AG04449 (cell line): Measurements from ENCODE around the gene PTCSC3.

Experiments used
- CTCF ChIA-PET: fragments of 350-600 bp; formaldehyde crosslinking; extraction: SDS; loops from one replicate; lab custom pipeline; 2021; ENCODE audit warnings: antibody characterized with exemption; lab: Yijun Ruan, JAX
- POLR2A ChIA-PET: fragments of 400-600, 350-600 bp; formaldehyde crosslinking; extraction: SDS; loops from one replicate; lab custom pipeline; 2020; ENCODE audit warnings: antibody characterized with exemption, inconsistent platforms; lab: Yijun Ruan, JAX
- DNase-seq: peaks from one replicate; pipeline ENCODE4 v3.0.0-alpha.2; 2010; ENCODE audit warnings: low read depth, low spot score
- H3K4me3 ChIP-seq: 2 replicates; pipeline ENCODE4 v1.5.1; 2011; ENCODE audit warnings: low read depth, mild to moderate bottlenecking, control low read depth, low read length
- TF ChIP-seq, protein P1 (sequence below): IDR thresholded peaks from one replicate; pipeline ENCODE4 v1.5.1; 2011; ENCODE audit warnings: mild to moderate bottlenecking, moderate library complexity, low read length, control low read depth, inconsistent platforms; ENCODE audit not compliant: insufficient read depth; ENCODE audit errors: missing control alignments

The PTCSC3 gene

DNA sequence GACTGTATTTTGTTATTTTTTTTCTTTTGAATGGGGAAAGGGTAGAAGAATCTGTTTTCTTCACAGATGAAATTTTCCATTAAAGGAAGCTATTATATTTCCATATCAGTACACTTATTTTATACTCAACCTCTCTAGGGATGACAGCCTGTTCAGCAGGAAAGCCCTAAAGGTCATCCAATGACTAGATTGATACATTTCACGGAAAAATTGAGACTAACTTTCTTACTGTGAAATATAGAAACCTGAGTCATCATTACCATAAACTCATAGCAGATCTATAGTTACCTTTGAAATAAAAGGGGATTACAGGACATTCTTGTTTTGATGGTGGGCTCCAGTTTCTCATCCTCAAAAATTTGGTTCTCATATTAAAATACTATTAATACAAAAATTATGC lies 36.1 kb upstream of the PTCSC3 start:
- TF ChIP-seq, protein P1, sequence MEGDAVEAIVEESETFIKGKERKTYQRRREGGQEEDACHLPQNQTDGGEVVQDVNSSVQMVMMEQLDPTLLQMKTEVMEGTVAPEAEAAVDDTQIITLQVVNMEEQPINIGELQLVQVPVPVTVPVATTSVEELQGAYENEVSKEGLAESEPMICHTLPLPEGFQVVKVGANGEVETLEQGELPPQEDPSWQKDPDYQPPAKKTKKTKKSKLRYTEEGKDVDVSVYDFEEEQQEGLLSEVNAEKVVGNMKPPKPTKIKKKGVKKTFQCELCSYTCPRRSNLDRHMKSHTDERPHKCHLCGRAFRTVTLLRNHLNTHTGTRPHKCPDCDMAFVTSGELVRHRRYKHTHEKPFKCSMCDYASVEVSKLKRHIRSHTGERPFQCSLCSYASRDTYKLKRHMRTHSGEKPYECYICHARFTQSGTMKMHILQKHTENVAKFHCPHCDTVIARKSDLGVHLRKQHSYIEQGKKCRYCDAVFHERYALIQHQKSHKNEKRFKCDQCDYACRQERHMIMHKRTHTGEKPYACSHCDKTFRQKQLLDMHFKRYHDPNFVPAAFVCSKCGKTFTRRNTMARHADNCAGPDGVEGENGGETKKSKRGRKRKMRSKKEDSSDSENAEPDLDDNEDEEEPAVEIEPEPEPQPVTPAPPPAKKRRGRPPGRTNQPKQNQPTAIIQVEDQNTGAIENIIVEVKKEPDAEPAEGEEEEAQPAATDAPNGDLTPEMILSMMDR, result no peak
- DNase-seq, result no peak
- ChIA-PET POLR2A (no interaction called here), CTCF (interaction anchor here (1.9 kb wide), 1 partner anchor 161 kb away, joined by 4 read pairs; no protein-coding TSS in a partner anchor)
- no peak overlapping the region for H3K4me3 ChIP-seq

GRCh38 chr14:36208690-36209278 lies 32.3 kb upstream of the PTCSC3 start:
- POLR2A ChIA-PET, result no interaction called here
- DNase-seq, result no peak
- H3K4me3 ChIP-seq, result no peak overlapping the region
- TF ChIP-seq, protein P1, result no peak
- CTCF ChIA-PET, result interaction anchor here (1.1 kb wide), 1 partner anchor 10 kb away, joined by 3 read pairs; no protein-coding TSS in a partner anchor

DNA sequence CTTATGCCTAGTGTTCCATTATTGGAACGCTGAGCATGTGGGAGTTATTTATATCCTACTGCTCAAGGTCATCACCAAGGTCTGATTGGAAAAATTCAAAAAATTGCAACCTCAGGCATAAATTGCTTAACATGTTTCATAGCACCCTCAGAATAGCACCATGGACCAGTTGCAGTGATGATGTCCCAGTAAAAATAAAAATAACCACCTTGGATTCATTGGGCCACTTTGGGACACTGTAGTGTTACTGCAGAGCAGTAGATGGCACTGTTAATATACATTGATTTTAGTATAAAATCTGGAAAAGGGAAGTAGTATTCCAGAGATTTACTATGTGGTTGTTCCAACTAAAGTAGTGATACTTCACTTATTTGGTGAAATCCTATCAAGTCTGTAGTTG lies 31.0 kb upstream of the PTCSC3 start:
- DNase-seq, result no peak
- CTCF ChIA-PET, result interaction anchor here (1.0 kb wide), 1 partner anchor 167 kb away, joined by 4 read pairs; no protein-coding TSS in a partner anchor
- POLR2A ChIA-PET, result no interaction called here
- TF ChIP-seq, protein P1, result no peak
- H3K4me3 ChIP-seq, result no peak overlapping the region

DNA sequence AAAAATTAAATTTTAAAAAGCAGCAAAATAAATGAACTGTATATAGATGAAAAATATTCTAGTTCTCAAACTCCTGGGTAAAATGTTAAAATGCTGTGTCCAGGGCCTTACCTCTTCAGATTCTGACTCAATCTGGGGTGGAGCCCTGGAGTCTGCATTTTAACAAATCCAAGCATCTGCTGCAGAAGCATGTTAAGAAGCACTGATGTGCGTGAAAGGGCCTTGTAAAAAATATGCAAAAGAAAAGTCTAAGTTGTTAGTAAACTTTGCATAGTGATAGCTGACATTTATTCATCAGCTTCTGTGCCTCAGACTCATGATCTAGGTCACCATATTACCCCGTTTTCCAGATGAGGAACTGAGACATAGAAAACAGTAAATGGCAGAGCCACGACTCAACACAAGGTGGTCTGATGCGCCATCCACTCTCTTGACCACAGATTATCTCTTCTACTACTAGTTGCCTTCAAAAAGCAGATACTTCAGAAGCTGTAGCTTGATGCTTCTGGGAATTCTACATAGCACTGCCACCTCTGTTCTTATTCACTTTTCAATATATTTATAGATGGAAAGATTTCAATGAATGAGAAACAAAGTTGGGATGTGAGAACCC lies 28.0 kb upstream of the PTCSC3 start:
- H3K4me3 ChIP-seq, result no peak overlapping the region
- POLR2A ChIA-PET, result no interaction called here
- CTCF ChIA-PET, result interaction anchor here (1.5 kb wide), 1 partner anchor 135 kb away, joined by 5 read pairs; no protein-coding TSS in a partner anchor
- no peak for DNase-seq
- TF ChIP-seq, protein P1, result no peak

DNA sequence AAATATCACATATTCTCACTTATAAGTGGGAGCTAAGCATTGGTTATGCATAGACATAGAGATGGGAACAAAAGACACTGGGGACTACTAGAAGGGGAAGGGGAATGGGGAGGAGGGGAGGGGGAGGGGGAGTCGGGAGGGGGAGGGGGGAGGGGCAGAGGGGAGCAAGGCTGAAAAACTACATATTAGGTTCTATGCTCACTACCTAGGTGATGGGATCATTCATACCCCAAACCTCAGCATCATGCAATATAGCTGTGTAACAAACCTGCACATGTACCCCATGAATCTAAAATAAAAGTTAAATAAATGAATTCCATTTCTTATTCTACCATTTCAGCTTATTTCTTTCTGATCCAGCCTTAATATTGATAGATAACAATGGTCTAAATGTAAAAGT lies 21.9 kb upstream of the PTCSC3 start:
- POLR2A ChIA-PET, result no interaction called here
- CTCF ChIA-PET, result interaction anchor here (1.3 kb wide), 1 partner anchor 10 kb away, joined by 3 read pairs; no protein-coding TSS in a partner anchor
- TF ChIP-seq, protein P1, result no peak
- no peak for DNase-seq
- no peak overlapping the region for H3K4me3 ChIP-seq

DNA sequence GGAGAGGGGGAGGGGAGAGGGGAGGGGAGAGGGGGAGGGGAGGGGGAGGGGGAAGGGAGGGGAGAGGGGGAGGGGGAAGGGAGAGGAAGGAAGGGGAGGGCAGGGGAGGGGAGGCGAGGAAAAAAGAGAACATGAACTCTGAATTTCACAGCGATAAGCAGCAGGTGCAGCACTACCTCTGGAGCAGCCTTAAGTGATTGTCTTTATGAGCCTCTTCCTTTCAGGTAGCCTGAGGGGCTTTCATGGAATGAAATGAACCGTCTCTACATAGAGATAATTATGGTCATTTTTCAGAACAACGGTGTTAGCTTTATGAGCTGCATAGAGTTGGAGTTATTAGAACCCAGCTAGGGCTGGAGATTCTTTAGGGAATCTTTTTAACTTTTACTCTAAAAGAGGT lies 18.1 kb upstream of the PTCSC3 start:
- POLR2A ChIA-PET, result no interaction called here
- no peak overlapping the region for H3K4me3 ChIP-seq
- TF ChIP-seq, protein P1, result no peak
- DNase-seq, result no peak
- CTCF ChIA-PET, result no interaction called here
